ENCODE results near the gene COPZ1.

DNA sequence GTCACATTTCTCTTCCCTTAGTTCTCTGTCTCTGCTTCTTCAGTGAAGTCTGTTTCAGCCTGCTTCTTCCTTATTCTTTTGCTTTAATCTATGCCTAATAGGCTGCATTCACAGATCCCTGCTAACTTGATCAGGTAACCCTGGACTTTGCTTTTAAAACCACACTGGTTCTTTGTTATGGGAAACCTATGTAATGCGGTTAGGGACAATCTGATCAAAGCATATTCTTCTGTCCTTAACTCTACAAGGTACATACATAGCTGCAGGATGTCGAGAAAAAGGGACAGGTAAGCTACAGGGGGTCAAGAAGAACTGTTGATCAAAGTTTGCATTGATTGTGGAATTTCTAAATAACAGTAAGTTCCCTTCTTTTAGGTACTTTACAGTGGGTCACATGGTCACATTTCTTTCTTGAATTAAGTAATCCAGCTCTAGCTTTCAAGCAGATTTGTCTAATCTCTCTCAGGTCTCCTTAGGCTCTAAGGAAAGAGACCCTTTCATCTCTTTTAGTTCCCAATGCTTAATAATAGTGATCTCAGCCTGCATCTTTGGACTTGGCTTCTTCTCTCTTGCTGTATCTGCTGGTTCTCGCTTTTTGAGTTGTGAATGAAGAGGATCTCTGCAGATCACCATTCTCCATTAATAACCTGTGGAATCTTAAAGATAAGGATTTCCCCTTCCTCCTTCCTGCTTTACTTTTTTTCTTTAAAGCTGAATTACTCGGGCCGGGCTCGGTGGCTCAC is 3.8 kb downstream of the COPZ1 start:
- TF ChIP-seq POLR2AphosphoS5 (IDR thresholded peaks at IDR 0.05; ENCODE audit: low read depth, low read length), result no peak
- TF ChIP-seq, protein P1, sequence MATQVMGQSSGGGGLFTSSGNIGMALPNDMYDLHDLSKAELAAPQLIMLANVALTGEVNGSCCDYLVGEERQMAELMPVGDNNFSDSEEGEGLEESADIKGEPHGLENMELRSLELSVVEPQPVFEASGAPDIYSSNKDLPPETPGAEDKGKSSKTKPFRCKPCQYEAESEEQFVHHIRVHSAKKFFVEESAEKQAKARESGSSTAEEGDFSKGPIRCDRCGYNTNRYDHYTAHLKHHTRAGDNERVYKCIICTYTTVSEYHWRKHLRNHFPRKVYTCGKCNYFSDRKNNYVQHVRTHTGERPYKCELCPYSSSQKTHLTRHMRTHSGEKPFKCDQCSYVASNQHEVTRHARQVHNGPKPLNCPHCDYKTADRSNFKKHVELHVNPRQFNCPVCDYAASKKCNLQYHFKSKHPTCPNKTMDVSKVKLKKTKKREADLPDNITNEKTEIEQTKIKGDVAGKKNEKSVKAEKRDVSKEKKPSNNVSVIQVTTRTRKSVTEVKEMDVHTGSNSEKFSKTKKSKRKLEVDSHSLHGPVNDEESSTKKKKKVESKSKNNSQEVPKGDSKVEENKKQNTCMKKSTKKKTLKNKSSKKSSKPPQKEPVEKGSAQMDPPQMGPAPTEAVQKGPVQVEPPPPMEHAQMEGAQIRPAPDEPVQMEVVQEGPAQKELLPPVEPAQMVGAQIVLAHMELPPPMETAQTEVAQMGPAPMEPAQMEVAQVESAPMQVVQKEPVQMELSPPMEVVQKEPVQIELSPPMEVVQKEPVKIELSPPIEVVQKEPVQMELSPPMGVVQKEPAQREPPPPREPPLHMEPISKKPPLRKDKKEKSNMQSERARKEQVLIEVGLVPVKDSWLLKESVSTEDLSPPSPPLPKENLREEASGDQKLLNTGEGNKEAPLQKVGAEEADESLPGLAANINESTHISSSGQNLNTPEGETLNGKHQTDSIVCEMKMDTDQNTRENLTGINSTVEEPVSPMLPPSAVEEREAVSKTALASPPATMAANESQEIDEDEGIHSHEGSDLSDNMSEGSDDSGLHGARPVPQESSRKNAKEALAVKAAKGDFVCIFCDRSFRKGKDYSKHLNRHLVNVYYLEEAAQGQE (IDR thresholded peaks at IDR 0.05; ENCODE audit: insufficient read depth in 1 of 2, low read depth in 2 of 2, low read length in 2 of 2), result no peak
- no peak for TF ChIP-seq SIN3A (IDR thresholded peaks at IDR 0.05; ENCODE audit: borderline replicate concordance, insufficient read depth, low read length)

All from PFSK-1 (cell line).